HG02798 (cell line): ENCODE measurements around the gene GPR132.

Experiments
- ATAC-seq: cut with Tn5 transposase; IDR thresholded peaks from one replicate; pipeline ENCODE4 v1.9.1; 2021; ENCODE audit warnings: mild to moderate bottlenecking; ENCODE audit not compliant: unreplicated experiment, poor library complexity

Gene GPR132

GRCh38 chr14:105023791-105024480, 41.3 kb downstream of the GPR132 start:
- ATAC-seq, result no peak

- ATAC-seq, result no peak
Measured at GRCh38 chr14:105023144-105023543, 42.1 kb downstream of the GPR132 start.

- ATAC-seq, result no peak
Measured at GRCh38 chr14:105022276-105022670, 43.0 kb downstream of the GPR132 start.

- ATAC-seq, result no peak
Measured at GRCh38 chr14:105021656-105022275, 43.5 kb downstream of the GPR132 start.

- ATAC-seq, result peak; percentile 85
Measured at GRCh38 chr14:105020815-105021655, 44.2 kb downstream of the GPR132 start, which contains the start of gene CDCA4. CDCA4 (minus strand) TSS chr14:105021083; CDS start chr14:105011929, 9,154 bp downstream.

GRCh38 chr14:105019861-105020814, 45.1 kb downstream of the GPR132 start:
- ATAC-seq, result peak; percentile 21

- no peak for ATAC-seq
Measured at GRCh38 chr14:105018414-105018813, 46.8 kb downstream of the GPR132 start.

- ATAC-seq, result no peak
Measured at GRCh38 chr14:105015905-105016304, 49.3 kb downstream of the GPR132 start.

- ATAC-seq, result no peak
Measured at GRCh38 chr14:105015242-105015641, 50.0 kb downstream of the GPR132 start.

- no peak for ATAC-seq
Measured at GRCh38 chr14:105014631-105015030, 50.6 kb downstream of the GPR132 start.

- ATAC-seq, result no peak
Measured at GRCh38 chr14:105014032-105014431, 51.2 kb downstream of the GPR132 start.

GRCh38 chr14:105013150-105013785, 52.0 kb downstream of the GPR132 start:
- ATAC-seq, result no peak

- ATAC-seq, result no peak
Measured at GRCh38 chr14:105012171-105012985, 52.9 kb downstream of the GPR132 start.

GRCh38 chr14:105011312-105011990, 53.8 kb downstream of the GPR132 start:
- no peak for ATAC-seq

- ATAC-seq, result no peak
Measured at GRCh38 chr14:105010891-105011291, 54.3 kb downstream of the GPR132 start.

- no peak for ATAC-seq
Measured at GRCh38 chr14:105010106-105010505, 55.1 kb downstream of the GPR132 start.

- no peak for ATAC-seq
Measured at GRCh38 chr14:105007593-105008264, 57.5 kb downstream of the GPR132 start.
